ENCODE results near the gene SLC25A31.
A peak's percentile ranks its signal among the peaks of the same experiment; 100 is the strongest.

SLC25A31 gene

DNA sequence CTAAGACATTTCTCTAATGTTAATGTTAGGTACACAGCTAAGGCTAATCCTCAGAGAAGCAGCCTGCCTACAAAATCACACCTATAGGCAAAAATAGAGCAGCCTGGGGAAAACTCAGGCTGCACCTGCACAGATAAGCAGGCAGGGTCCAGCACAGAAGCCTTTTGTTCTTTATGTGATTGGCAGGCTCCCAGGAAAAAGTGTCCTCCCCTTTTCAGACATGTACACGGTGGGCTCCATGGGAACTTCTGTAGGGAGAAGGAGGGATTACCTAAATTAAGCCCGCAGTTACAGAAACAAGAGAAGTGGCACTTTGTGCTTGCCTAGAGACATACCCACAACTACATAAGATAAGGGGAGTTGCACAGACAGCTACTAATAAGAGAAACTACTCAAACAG is 47.9 kb downstream of the SLC25A31 start:
- DNase-seq = no peak

DNA sequence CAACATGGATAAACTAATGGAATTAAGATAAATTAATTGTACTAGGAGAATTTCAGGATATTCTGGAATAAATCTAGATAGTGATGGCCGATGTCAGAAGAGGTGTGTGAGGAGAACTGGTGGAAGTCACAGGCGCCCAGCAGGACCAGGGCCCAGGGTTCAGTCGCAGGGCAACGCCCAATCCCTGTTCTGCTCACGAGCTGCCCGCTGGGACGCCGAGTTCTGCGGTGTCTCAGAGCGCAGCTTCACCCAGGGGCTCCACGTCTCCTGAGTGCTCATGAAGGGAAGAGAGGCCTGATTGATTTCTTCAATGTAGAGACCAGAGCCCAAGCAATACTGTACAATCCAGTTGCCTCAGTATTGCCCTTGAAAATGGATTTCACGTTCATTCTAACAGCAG is 50.4 kb downstream of the SLC25A31 start:
- no peak for DNase-seq

DNA sequence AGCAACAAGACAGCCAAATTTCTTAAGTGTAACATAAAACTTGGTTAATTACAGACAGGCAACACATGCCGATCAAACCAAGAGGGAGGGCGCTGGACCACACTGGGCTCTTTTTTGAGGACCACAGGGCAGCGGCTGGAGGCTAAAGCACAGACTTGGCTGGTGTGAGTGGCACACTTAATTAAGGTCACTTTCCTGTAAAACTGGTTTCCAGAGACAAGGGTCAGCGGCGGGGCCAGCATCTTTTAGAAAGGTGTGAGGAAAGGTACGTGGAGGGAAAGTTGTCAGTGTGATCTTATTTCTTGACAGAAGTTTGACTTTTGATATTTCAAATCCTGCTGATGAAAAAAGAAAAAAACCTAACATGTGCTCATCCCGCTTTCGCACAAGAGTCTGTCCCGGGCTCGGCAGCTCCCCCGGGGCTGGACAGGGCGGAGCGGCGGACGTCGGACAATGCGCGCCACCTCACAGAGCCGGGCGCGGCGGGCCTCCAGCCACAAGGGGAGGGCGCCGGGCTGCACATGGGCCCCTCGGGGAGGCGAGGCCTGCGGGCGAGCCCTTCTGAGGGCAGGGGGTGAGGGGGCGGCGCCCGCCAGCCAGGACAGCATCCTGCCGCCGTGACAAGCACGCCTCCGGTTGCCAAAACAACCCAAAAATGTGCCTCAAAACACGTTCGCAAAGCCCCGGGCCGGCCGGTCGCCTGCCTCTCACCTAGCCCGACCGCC is 51.3 kb downstream of the SLC25A31 start:
- DNase-seq = peak in 2 of 3 donors; percentile 17 to 51

DNA sequence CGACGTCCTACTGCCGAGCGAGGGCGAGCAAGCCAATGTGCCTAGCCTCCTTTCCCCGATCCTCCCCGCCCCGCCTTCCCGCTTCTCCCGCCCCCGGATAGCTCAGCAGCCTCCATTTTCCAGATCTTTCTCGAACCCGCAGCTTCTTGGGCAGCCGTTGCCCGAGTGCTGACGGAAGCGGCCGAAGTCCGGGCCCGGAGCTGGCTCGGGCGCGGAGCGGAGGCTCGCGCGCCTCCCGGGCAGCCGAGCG is 51.8 kb downstream of the SLC25A31 start:
- DNase-seq = peak; percentile 85 to 92 (median 88)

DNA sequence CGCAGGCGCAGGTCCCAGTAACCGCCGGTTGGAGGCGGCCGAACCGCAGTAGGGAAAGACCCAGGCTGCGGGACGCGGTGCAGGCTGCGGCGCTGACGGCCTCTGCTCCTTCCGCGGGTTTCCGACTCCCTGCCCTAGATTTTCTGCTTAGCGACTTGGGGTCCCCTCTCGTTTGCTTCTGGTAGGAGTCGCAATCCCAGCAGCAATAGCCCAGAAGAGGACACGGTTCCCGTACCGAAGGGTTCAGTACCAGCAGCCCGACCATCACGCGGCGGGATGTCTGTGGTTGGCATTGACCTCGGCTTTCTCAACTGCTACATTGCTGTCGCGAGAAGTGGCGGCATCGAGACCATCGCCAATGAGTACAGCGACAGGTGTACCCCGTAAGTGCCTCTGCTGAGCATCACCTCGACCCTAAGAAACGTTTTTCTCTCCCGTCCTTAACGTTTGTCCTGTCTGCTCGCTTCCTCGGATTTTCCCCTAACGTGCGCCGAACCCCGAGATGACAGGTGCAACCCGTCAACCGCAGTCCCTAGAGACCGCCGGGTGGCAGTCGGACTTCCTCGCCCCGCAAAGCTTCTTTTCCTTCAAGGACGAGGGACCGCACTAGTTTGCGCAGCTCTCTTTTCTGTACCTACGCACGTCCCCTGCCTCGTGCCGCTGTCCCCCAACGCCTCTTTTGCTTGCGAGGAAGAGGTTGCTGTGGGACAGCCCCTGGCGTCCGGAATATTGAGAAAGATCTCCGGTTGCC is 52.2 kb downstream of the SLC25A31 start, which contains the start of gene HSPA4L:
Gene HSPA4L (plus strand): TSS at position 48 of the 751 bp plus-strand sequence. CDS start 229 bp downstream, at position 277.
- peak in 2 of 3 donors; percentile 40 to 58 for DNase-seq

DNA sequence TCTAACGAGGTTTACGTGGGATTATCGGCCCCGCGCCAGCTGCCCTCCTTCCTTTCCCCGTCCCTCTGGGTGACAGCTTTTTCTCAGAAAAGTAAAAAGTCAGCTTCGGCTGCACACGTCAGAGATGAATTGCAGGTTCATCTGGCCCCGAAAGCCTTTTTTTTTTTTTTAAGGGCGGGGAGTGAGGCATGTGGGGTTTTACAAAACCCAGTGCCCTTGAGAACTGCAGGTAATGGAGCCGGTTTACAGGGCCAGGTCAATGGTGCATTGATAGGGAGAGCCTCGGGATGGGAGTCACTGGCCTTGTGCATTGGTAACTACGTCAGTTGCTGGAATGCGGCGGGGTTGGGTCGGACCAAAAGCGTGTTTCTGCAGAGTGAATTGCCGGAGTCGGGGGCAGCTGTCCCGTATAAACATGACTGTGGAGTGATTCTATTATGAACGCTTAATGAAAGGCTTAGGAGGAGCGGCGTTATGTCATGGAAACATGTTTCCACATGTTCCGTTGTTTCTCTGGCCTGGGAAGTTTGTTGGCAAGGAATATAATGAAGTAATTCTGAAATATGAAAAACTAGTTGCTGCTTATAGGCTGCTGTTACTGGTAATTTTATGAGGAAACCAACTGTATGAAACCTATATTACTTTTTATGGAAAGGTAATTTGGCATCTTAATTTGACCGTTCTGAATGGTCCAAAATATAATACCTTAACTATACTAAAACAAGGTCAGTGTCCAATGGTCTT is 53.0 kb downstream of the SLC25A31 start:
- DNase-seq = peak in 2 of 3 donors; percentile 2 to 67

DNA sequence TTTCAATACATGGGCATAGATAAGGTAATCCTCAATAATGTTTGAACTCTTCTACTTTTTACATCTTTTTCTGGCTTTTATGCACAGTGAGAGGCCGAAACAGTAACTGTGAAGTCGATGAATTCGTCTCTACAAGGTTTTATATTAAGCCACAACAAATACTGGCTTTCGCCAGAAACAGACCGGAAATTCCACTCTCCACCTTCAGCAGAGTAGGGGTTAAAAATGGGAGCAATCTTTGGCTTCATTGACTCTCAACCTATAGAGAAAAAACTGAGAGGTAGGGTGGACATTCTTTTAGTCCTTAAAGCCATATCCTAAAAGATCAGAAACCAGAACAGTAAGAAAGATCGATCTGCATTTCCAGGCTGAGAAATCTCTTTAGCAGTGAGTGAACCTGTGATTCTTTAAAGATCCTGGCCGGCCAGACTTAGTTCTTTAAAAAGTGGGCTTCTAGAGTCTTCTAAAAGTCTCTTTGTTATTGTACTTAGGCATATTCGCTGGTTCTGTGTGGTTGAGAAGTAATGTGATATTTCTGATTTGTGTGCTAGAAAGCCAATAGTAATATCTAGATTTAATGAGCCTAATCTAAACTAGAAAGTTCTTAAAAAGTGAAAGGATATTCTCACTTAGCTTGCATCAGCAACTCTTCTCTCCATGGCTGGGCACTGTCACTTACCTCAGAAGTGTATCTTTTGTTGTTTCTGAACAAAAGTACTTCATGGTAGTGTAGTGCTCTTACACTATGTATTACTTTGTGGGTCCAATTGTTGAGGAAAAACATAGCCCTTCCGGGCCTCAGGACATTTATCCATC is 54.0 kb downstream of the SLC25A31 start:
- DNase-seq = no peak

DNA sequence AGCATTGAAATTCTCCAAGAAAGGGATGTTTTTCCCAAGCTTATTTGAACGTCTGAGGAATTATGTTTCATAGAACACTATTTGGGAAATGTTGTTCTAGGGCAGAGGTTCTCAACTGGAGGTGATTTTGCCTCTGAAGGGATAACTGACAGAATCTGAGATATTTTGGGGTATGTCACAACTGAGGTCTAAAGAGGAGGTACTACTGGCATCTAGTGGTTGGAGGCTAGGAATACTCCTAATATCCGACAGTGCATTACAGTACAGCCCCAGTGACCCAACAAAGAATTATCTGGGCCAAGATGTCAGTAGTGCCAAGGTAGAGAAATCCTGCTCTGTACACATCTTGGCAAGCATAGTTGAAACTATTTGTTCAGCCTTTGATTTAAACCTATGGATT is 58.3 kb downstream of the SLC25A31 start:
- DNase-seq = peak in 2 of 3 donors; percentile 8 to 26

DNA sequence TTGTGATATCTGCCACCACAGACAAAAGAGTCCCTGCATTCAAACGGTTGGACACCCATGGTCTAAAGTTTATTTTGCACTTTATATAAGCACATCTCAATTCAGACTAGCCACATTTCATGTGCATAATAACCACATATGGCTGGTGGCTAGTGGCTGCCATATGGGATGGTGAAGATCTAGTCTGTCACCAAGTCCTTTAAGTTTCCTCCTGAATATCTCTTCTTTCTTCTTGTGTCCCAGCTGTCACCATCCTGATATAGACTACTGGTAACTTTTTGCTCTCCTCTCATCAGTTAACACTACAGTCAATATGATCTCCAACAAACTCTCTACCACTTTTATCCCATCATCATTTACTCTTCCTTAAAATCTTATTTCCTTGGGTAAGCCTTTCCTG is 61.2 kb downstream of the SLC25A31 start:
- DNase-seq = no peak

DNA sequence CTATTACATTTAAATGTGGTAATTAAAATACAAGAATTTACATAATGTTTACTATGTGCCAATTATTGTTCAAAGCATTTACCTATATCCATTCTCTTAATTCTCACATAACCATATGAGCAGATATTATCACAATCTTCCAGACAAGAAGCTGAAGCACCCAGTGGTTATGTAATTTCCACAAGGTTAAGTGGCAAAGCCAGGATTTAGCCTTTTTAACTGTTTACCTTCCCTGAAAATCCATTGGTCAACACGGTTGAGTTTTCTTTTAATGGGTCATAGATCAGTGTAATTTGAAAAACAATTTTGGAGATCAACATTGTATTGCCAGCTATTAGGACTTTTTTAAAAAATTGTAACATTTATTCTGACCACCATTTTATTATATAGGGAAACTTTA is 63.3 kb downstream of the SLC25A31 start:
- DNase-seq = no peak

DNA sequence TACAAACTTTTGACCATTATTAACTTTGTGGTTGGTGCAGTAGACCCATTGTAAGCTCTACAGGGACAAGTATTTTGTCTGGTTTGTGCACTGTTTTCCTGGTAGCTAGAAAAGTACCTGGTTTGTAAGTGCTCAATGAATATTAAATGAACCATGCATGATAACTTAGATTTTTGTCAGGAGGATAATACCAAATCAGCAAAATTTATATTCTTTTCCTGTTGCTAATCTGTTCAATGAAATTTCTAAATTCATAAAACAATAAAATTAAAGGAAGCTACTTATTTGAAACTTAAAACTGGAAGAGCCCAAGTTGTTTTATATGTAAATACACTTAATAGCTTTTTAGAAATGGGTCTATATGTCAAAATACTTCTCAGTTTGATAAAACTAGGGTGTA is 69.5 kb downstream of the SLC25A31 start:
- DNase-seq = no peak

DNA sequence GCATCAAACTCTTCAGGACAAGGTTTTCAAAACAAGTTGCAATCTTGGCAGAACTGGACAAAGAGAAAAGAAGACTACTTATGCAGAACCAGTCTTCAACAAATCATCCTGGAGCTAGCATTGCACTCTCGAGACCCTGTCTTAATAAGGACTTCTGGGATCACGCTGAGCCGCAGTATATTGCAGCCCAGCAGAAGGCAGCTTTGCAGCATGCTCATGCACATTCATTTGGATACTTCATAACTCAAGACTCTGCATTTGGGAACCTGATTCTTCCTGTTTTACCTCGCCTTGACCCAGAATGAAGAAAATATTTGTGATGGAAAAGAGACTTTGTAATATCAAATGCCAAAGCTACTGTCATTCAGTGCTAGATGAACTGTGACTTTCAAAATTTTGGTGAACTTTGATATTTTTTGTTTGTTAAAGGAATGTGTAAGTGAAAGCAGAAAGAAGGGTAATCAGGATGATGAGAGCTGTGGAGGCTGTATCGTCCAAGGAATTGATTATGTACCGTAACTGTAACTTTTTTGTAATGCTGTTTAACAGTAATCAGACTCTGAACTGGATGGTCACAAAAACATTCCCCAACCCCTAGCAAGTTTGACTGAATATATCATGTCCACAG is 79.1 kb downstream of the SLC25A31 start:
- no peak for DNase-seq

DNA sequence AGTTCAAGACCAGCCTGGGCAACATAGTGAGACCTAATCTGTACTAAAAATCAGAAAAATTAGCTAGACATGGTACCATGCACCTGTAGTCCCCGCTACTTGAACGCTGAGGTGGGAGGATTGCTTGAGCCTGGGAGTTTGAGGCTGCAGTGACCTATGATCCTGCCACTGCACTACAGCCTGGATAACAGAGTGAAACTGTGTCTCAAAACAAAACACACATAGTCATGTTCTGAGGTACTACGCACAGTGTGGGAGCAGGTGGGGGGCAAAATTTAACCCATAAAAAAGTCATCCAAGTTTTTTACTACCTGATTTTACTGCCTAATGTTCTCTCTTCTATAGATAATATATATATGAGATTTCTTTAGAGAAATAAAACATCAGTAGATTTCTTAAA is 80.4 kb downstream of the SLC25A31 start:
- no peak for DNase-seq

DNA sequence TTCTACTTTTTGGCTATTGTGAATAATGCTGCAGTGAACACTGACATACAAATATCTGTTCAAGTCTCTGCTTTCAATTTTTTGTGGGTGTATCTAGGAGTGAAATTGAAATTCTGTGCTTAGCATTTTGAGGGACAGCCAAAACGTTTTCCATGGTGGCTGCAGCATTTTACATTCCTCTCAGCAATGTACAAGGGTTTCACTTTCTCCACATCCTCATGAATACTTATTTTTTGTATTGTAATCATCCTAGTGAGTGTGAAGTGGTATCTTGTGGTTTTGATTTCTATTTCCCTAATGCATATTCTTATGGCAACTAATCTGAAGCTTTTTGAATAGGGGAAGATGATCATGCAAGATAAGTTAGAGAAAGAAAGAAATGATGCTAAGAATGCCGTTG is 92.2 kb downstream of the SLC25A31 start:
- no peak for DNase-seq
